Heart left ventricle (tissue), 16 donors: ENCODE measurements around the gene CISD2. TPM values are rescaled to one million over a fixed set of nuclear protein-coding genes. Genes with fewer than 3 reads are reported as not detected.
"Not testable (repeated sequence)": the region's sequence is repeated elsewhere in the genome, so short reads cannot be mapped to it uniquely, and the experiment has no call there.

Experiments
- ATAC-seq, 4 donors: fragments of 200-7000 bp; cut with Tn5 transposase; one replicate each; pipeline ENCODE4 v1.9.1; 2020 to 2022; ENCODE audit warnings: moderate library complexity in 4 of 4, mild to moderate bottlenecking in 3 of 4, moderate number of reproducible peaks in 1 of 4
- DNase-seq, 5 donors: peaks; one replicate each; pipeline ENCODE4 v3.0.0-alpha.2; 2020
- H3K27ac ChIP-seq, 12 donors: fragments of 200-600 bp; sonication (generic) in 4 of 12; one replicate each; pipeline versions ENCODE4 v1.5.0 to v1.8.0; 2016 to 2022; ENCODE audit warnings: mild to moderate bottlenecking in 2 of 12
- H3K27me3 ChIP-seq, 9 donors: fragments of 200-600 bp; sonication (generic) in 2 of 9; one replicate each; pipeline versions ENCODE4 v1.5.1 to v1.8.0; 2016 to 2022; ENCODE audit warnings: mild to moderate bottlenecking in 3 of 9
- H3K36me3 ChIP-seq, 9 donors: fragments of 200-600 bp; sonication (generic) in 2 of 9; one replicate each; pipeline versions ENCODE4 v1.5.0 to v1.8.0; 2018 to 2022; ENCODE audit warnings: mild to moderate bottlenecking in 2 of 9
- H3K4me1 ChIP-seq, 12 donors: fragments of 200-600 bp; sonication (generic) in 4 of 12; one replicate each; pipeline versions ENCODE4 v1.5.0 to v1.8.0; 2016 to 2022; ENCODE audit warnings: mild to moderate bottlenecking in 3 of 12
- H3K4me3 ChIP-seq, 12 donors: fragments of 200-600 bp; sonication (generic) in 4 of 12; one replicate each; pipeline versions ENCODE4 v1.5.0 to v1.8.0; 2017 to 2022; ENCODE audit warnings: mild to moderate bottlenecking in 9 of 12, moderate library complexity in 4 of 12
- H3K9me3 ChIP-seq, 12 donors: fragments of 200-600 bp; sonication (generic) in 4 of 12; one replicate each; pipeline versions ENCODE4 v1.5.0 to v1.8.0; 2016 to 2022; ENCODE audit warnings: mild to moderate bottlenecking in 1 of 12
- POLR2A ChIP-seq, 2 donors: fragments of 450-650 bp; IDR thresholded peaks; one replicate each; pipeline ENCODE4 v1.6.1; 2017; ENCODE audit warnings: antibody characterized with exemption in 2 of 2, mild to moderate bottlenecking in 2 of 2, moderate library complexity in 2 of 2
- WGBS, 4 donors: extraction: QIAGEN DNeasy Blood & Tissue Kit in 2 of 4; methylation state at CpG; one replicate each; pipeline versions ENCODE4 v1.1.5 to v1.1.7; 2013 to 2018; 5-methylcytosine and 5-hydroxymethylcytosine counted together
- intact Hi-C, 10 donors: fragments of 100-400 bp; cut with DNase I; formaldehyde crosslinking; loops; one replicate each; pipeline versions ENCODE4 v1.11.1 to v1.14.2; 2022
- polyA plus RNA-seq, 2 donors: library from polyadenylated mRNA; stranded (reverse); fragments of 200-250 nt; gene quantifications; one replicate each; pipeline ENCODE4 v1.2.3, GENCODE V29; 2013
- total RNA-seq, 9 donors: library from RNA; depleted of rRNA in 2 of 9; stranded (reverse); fragments of >200 nt in 2 of 9; fragmentation: NEBNext Ultra II Directional in 3 of 9; extraction: Animal tissue kit (Norgen Biotek cat#: 25700) in 3 of 9; gene quantifications; one replicate each; pipeline versions ENCODE4 v1.1.0 to v1.2.4, GENCODE V29; 2016 to 2023
- TF ChIP-seq, protein P1 (sequence below), 12 donors: fragments of 200-600 bp; sonication (generic) in 4 of 12; IDR thresholded peaks; one replicate each; pipeline versions ENCODE4 v1.5.0 to v1.8.0; 2018 to 2022; ENCODE audit warnings: antibody characterized with exemption in 12 of 12, mild to moderate bottlenecking in 5 of 12
- donor health status: ischemic (EF 13 %, LVEDD 7.1; RV severe dilation, severe dysfunction).
- donor health status: healthy with polysubstance abuse.
- donor health status: DM: no; HTN: yes; CAD: no.
- donor health status: DM: no; HTN: no; CAD: no.
- donor health status: ischemic (EF 25% LVEDD 6.9; RV normal size, moderate dysfunction).
- donor health status: ischemic (EF 25% LVEDD 5.7; RV mildly dilated, moderate dysfunction).
- donor health status: healthy.
- donor health status: DM: yes; HTN: yes; CAD: no.
- donor health status: ischemic (EF 35%, LVEDD 5.7; RV mildly dilated, moderate dysfunction).
- donor health status: nonischemic (EF 11% LVEDD 7.7; RV severe dilation, severe dysfunction).
- donor health status: DM: yes; HTN: yes; CAD: no.
- donor health status: PGD.
- donor health status: ischemic (EF 29% LVEDD 5.4; RV normal size, mild dysfunction).
- donor health status: nonischemic (EF 23%, LVEDD 6.1; RV moderate dilation, normal function).

The CISD2 gene
- total and polyA plus RNA-seq, 11 donors = 9.0 to 35.8 (median 18.4) TPM

DNA sequence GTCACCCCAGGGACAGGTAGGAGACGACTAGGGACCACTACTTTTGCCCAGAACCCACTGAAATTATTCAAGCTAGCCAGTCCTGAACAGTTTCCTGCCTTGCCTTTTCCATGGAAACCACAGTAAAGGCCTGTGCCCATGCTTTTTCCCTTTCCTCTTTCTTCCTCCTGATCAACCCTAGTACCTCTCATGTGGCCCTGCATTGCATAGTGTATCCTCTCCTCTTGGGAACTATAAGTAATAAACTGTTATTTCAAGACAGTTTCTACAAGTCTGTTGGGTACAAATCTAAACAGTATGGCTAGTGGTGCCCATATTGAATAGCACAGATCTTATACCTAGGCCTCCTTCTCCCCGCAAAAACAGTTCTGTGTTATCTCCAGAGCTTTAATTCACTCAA lies 14.5 kb downstream of the CISD2 start:
- Histone ChIP-seq H3K4me3 (no peak overlapping the region), H3K27ac (no peak overlapping the region), H3K9me3 (no peaks in the 10 kb centered on the region), H3K36me3 (peaks cover 0 to 19% (median 0%) of the 10 kb centered on the region in 9 donors), H3K4me1 (peaks cover 0 to 4% (median 0%) of the 10 kb centered on the region in 12 donors), H3K27me3 (no peaks in the 10 kb centered on the region)
- intact Hi-C loops = no loop called here
- DNase-seq = no peak
- no peak for TF ChIP-seq POLR2A (IDR thresholded peaks at IDR 0.05)
- TF ChIP-seq, protein P1, sequence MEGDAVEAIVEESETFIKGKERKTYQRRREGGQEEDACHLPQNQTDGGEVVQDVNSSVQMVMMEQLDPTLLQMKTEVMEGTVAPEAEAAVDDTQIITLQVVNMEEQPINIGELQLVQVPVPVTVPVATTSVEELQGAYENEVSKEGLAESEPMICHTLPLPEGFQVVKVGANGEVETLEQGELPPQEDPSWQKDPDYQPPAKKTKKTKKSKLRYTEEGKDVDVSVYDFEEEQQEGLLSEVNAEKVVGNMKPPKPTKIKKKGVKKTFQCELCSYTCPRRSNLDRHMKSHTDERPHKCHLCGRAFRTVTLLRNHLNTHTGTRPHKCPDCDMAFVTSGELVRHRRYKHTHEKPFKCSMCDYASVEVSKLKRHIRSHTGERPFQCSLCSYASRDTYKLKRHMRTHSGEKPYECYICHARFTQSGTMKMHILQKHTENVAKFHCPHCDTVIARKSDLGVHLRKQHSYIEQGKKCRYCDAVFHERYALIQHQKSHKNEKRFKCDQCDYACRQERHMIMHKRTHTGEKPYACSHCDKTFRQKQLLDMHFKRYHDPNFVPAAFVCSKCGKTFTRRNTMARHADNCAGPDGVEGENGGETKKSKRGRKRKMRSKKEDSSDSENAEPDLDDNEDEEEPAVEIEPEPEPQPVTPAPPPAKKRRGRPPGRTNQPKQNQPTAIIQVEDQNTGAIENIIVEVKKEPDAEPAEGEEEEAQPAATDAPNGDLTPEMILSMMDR (IDR thresholded peaks at IDR 0.05) = no peak
- no peak for ATAC-seq
- WGBS, 4 donors = 87 to 94% (median 89%) methylated on average over 2 of the region's 2 CpGs

DNA sequence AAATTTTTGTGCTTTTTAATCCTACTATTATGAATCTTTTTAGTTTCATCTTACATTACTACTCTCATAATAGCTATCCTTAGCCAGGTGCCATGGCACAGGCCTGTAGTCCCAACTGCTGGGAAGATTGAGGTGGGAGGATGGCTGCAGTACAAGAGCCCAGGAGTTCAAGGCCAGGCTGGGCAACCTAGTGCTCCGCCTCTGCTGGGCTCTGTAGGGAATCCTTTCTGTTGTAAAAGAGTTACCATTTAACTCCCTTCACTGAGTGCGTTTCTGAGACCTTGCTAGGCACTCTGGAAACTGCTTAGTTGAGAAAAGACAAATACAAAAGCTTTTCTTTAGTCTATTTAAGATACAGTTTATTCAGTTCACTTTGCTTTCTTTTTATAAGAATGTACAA lies 19.8 kb downstream of the CISD2 start:
- WGBS, 4 donors = 93 to 97% (median 96%) methylated on average over 2 of the region's 2 CpGs
- not testable (repeated sequence) for ATAC-seq

DNA sequence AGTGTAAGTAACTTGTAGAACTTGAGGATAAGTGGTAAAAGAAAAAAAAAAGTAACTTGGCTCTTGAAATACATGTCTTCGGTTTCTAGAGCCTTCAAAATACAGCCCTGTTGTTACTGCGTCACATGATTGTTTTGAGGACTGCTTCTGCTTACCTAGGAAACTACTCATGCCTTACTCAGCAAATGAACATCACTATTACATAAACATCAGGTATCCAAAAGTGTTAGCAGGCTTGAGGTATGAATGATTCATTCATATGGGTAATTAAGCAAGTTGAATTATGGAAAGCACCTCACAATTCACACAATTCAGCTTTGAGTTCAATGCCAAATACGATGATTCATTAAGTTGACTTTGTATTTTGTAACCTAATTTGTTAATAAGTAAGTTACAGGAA lies 21.1 kb downstream of the CISD2 start:
- H3K27ac ChIP-seq, DNase-seq, intact Hi-C loops, H3K9me3 ChIP-seq, H3K4me3 ChIP-seq, H3K27me3 ChIP-seq, H3K4me1 ChIP-seq, ATAC-seq: not testable (repeated sequence)
- peaks cover 0 to 19% (median 0%) of the 10 kb centered on the region in 9 donors for H3K36me3 ChIP-seq
- WGBS, 4 donors = 88 to 95% (median 93%) methylated on average over 3 of the region's 3 CpGs

More for the DNA sequence above, 19.8 kb downstream of the CISD2 start:
- H3K36me3 ChIP-seq = peaks cover 0 to 19% (median 0%) of the 10 kb centered on the region in 9 donors
- intact Hi-C loops, H3K27me3 ChIP-seq, H3K9me3 ChIP-seq, H3K4me3 ChIP-seq, H3K4me1 ChIP-seq, DNase-seq, H3K27ac ChIP-seq: not testable (repeated sequence)

DNA sequence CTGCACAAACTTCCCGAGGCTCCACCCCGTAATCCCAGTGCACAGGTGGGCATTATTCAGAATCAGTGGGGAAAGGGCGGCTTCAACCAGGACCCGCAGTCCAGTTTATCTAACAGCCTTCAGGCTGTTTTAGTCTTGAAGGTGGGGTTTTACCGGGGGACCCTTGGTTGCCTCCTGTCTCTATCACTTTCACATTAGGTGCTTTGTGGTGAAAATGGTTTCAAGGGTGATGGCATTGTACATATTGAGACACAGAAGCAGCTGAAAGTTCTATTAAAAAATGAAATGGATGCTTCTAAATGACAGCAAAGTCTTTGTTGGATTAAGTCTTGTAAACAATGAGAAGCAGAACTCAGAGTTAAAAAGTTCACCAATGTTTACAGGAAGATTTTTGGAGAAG lies 27.8 kb downstream of the CISD2 start:
- DNase-seq, H3K9me3 ChIP-seq, ATAC-seq, H3K27me3 ChIP-seq, H3K4me1 ChIP-seq, intact Hi-C loops, H3K36me3 ChIP-seq, H3K27ac ChIP-seq, H3K4me3 ChIP-seq: not testable (repeated sequence)
- 90 to 97% (median 95%) methylated on average over 5 of the region's 5 CpGs for WGBS, 4 donors

DNA sequence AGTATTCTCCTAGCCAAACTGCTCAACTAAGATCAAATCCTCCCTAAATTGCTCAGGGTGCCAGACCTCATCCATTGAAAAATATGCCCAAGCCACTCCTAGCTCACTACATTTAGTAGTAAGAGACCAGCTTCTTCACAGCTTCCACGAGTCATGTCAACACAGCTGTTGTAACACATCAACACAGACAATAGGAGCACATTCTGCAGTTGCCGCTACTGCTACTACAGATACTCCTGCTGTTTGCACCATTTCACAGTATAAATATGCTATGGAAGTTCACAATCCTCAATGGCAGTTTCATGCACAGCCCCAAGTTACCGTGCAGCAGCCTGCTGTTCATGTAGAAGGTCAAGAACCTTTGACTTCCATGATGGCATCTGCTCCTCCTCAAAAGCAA lies 28.8 kb downstream of the CISD2 start:
- H3K4me3 ChIP-seq, H3K27ac ChIP-seq, H3K36me3 ChIP-seq, ATAC-seq, H3K27me3 ChIP-seq, H3K9me3 ChIP-seq, intact Hi-C loops, H3K4me1 ChIP-seq, DNase-seq: not testable (repeated sequence)
- WGBS, 4 donors = 68 to 90% (median 82%) methylated on average over 3 of the region's 3 CpGs

DNA sequence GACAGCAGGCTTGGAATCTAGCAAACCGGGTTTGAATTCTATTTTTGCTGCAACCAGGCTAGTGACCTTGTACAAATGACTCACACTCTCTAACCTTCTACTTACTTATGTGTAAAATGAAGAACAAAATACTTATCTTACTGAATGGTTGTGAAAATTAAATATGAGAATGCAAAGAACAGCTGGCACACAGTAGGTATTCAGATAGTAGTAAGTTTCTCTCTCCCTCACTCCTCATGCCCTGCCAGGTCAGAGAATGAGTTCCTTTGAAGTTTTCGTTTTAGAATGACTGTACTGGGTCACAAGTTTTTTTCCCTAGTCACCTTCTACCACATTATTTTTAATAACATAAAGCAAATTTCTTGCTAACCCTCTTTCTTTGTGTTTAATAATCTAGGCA lies 33.0 kb downstream of the CISD2 start:
- Histone ChIP-seq H3K36me3 (no peaks in the 10 kb centered on the region), H3K4me3 (no peak overlapping the region), H3K4me1 (no peaks in the 10 kb centered on the region), H3K27me3 (no peaks in the 10 kb centered on the region), H3K27ac (no peak overlapping the region), H3K9me3 (no peaks in the 10 kb centered on the region)
- intact Hi-C loops = no loop called here
- TF ChIP-seq, protein P1 (IDR thresholded peaks at IDR 0.05) = no peak
- no peak for TF ChIP-seq POLR2A (IDR thresholded peaks at IDR 0.05)
- ATAC-seq (no peak), DNase-seq (no peak)
- WGBS, 4 donors = 54 to 62% (median 59%) methylated on average over 2 of the region's 2 CpGs
